Peyer's patch (tissue), 4 donors: ENCODE data around the gene ZCCHC14.

ENCODE experiments used
- CTCF ChIP-seq, 6 experiments: fragments of 450-650 bp in 4 of 6; fragments of 200-600 bp in 2 of 6; sonication (generic) in 1 of 6; IDR thresholded peaks; one replicate each; pipeline ENCODE4 v1.5.1; 2017 to 2019; ENCODE audit warnings: antibody characterized with exemption in 6 of 6, mild to moderate bottlenecking in 3 of 6, moderate library complexity in 1 of 6
- POLR2A ChIP-seq, 2 donors: fragments of 450-650 bp; IDR thresholded peaks; one replicate each; pipeline ENCODE4 v1.5.1; 2017; ENCODE audit warnings: antibody characterized with exemption in 2 of 2, mild to moderate bottlenecking in 2 of 2, moderate library complexity in 2 of 2

- TF ChIP-seq CTCF (IDR thresholded peaks at IDR 0.05): no peak
- TF ChIP-seq POLR2A (IDR thresholded peaks at IDR 0.05): no peak
These were observed 920 bp upstream of the ZCCHC14 start for GRCh38 chr16:87493608-87494280.
